ENCODE results near the gene CTNNAL1.

The CTNNAL1 gene

GRCh38 chr9:109014608-109015280 lies 1.4 kb upstream of the CTNNAL1 start:
- Histone ChIP-seq H3K36me3 (peaks cover 13% of the 10 kb centered on the region), H3K9me3 (no peaks in the 10 kb centered on the region), H3K27me3 (no peaks in the 10 kb centered on the region), H3K4me3 (ENCODE audit: low read depth, low read length) (no peak overlapping the region), H3K4me1 (peaks cover 3% of the 10 kb centered on the region)
- TF ChIP-seq, protein P1, sequence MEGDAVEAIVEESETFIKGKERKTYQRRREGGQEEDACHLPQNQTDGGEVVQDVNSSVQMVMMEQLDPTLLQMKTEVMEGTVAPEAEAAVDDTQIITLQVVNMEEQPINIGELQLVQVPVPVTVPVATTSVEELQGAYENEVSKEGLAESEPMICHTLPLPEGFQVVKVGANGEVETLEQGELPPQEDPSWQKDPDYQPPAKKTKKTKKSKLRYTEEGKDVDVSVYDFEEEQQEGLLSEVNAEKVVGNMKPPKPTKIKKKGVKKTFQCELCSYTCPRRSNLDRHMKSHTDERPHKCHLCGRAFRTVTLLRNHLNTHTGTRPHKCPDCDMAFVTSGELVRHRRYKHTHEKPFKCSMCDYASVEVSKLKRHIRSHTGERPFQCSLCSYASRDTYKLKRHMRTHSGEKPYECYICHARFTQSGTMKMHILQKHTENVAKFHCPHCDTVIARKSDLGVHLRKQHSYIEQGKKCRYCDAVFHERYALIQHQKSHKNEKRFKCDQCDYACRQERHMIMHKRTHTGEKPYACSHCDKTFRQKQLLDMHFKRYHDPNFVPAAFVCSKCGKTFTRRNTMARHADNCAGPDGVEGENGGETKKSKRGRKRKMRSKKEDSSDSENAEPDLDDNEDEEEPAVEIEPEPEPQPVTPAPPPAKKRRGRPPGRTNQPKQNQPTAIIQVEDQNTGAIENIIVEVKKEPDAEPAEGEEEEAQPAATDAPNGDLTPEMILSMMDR (IDR thresholded peaks at IDR 0.05; ENCODE audit: low read depth, low read length): no peak
- no peak for DNase-seq

DNA sequence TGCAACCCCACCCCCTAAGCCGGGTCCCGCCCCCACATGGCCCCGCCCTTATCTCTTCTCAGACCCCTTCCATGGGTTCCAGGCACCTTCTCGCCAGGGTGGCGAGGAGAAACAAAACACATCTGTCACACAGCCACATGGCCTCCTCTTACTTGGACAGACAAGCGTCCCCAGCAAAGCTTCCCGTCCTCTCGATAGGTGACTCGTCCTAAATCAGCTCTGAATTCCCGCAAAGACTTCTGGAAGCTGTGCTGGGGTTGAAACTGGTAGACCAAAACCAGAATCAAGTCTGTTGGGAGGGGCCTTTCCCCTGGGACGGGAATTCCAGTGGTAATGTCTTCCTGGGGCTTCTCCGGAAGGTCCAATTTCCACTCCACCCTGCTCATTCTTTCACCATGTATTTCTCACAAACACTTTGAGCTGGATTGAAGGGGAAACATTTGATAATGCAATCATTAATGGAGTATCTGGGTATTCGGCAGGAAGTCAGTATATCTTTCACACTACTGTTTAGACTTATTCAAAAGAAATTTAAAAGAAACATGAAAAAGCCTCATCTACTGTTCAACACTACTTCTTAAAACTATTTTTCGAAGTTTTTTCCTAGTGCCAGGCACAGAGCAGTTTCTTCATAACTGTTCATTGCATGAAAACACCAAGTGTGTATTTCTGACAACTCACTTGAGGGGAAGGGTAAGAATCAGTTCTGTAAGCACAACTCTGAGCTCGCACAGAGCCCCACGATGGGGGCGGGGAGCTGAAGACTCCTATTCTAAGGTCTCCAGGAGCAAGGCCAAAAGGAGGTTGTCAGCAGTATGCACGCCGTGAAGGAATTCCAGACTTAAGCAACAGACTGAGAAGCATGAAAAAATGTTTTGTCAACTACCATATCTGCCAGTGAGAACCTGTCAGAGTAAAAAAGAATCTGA lies 644 bp upstream of the CTNNAL1 start:
- Histone ChIP-seq H3K4me1 (peaks cover 3% of the 10 kb centered on the region), H3K4me3 (ENCODE audit: low read depth, low read length) (peak overlapping the region; percentile 57), H3K9me3 (no peaks in the 10 kb centered on the region), H3K36me3 (peaks cover 5% of the 10 kb centered on the region), H3K27me3 (no peaks in the 10 kb centered on the region)
- DNase-seq: no peak
- TF ChIP-seq, protein P1 (IDR thresholded peaks at IDR 0.05; ENCODE audit: low read depth, low read length): no peak

DNA sequence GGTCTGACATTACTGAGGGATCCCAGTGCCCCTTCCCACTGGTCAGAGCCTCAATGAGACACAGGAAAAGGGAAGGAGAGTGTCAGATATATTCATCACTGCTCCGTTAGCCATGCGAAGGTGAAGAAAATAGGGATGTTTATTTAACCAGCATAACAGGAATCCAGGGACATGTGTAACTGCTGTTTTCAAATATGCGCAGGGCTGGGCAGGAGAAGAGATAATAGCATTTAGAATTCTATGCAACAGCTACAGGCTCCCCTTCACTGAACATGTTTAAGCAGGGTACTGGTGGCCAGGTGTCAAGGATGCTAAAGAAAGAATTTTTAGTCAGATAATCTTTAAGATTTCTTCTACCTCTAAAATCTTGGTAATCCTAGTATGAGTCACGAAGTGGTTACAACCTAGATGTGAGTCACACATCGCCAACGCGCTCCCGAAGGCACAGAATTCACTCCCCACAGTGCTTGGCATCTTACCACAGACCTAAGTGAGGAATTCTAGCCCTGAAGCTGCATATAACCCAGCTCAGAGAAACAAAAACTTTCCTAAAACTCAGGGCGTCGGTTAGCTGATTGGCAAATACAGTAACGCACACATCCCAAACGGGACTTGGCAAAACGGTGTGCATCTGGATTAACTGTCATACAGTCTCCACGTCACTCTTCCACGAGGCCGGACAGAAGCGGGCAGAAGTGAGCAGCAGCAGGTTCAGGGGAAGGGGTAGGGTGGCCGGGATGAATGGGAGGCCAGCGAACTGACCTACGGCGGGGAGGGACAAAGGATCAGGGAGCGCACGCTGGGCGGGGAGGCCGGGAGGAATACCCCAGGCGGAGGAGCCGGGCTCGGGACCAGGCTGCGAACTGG lies 1.1 kb downstream of the CTNNAL1 start:
- peak; percentile 54 for DNase-seq
- Histone ChIP-seq H3K9me3 (no peaks in the 10 kb centered on the region), H3K4me3 (ENCODE audit: low read depth, low read length) (peak overlapping the region; percentile 87), H3K4me1 (peaks cover 3% of the 10 kb centered on the region), H3K36me3 (peaks cover 5% of the 10 kb centered on the region), H3K27me3 (no peaks in the 10 kb centered on the region)
- TF ChIP-seq, protein P1 (IDR thresholded peaks at IDR 0.05; ENCODE audit: low read depth, low read length): no peak

DNA sequence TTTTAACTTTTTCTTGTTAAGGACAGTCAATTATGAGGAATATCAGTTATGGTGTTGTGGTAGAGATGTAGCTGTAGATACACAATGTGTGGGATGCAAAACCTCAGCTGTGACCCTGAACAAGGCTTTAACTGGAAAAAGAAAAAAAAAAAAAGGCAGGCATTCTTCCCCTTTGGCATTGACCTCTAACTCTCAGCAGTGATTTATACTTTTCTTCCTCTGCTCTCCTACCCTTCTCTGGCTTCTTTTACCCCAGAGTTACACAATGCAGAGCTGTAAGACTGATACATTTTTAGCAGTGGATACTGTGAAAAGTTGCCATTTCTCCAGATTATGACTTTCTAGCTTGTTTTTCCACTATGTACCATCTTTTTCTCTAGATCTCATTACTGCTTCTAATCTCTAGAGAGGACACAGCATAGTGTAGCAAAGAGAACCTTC lies 2.0 kb downstream of the CTNNAL1 start:
- Histone ChIP-seq H3K4me1 (peaks cover 3% of the 10 kb centered on the region), H3K27me3 (no peaks in the 10 kb centered on the region), H3K4me3 (ENCODE audit: low read depth, low read length) (peak overlapping the region; percentile 87), H3K36me3 (peaks cover 5% of the 10 kb centered on the region), H3K9me3 (no peaks in the 10 kb centered on the region)
- no peak for DNase-seq
- TF ChIP-seq, protein P1 (IDR thresholded peaks at IDR 0.05; ENCODE audit: low read depth, low read length): no peak

DNA sequence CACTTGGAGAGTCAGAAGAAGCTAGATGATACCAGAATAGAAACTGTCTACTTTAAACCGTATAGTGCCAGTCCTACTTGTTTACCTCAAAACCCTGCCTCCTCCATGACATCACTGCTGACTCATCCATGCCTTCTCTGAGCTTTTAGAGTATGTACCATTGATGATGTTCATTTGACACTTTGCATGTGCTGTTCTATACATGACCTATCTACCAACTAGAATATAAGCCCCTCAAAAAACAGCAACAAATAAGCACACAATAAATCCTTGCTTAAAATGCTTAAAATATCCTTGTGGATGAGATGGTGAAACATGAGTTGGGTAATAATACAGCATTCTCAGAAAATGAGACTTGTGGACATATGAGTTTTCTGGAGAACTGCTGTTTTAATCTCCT lies 2.6 kb downstream of the CTNNAL1 start:
- Histone ChIP-seq H3K9me3 (no peaks in the 10 kb centered on the region), H3K36me3 (peaks cover 5% of the 10 kb centered on the region), H3K4me1 (peaks cover 3% of the 10 kb centered on the region), H3K27me3 (no peaks in the 10 kb centered on the region), H3K4me3 (ENCODE audit: low read depth, low read length) (no peak overlapping the region)
- no peak for DNase-seq
- TF ChIP-seq, protein P1 (IDR thresholded peaks at IDR 0.05; ENCODE audit: low read depth, low read length): no peak
